Uterus (tissue), 4 donors: ENCODE data around the gene BACH1. TPM values are rescaled to one million over a fixed set of nuclear protein-coding genes. Genes with fewer than 3 reads are reported as not detected.

Experiments
- DNase-seq, 2 donors: peaks; one replicate each; pipeline ENCODE4 v3.0.0-alpha.2; 2019 to 2020
- H3K27ac ChIP-seq, 2 donors: fragments of 200-600 bp; sonication (generic); 1 replicate in 1 of 2; 2 replicates in 1 of 2; pipeline ENCODE4 v1.5.1; 2016 to 2018
- H3K27me3 ChIP-seq, 2 donors: fragments of 200-600 bp; sonication (generic); one replicate each; pipeline ENCODE4 v1.5.1; 2018 to 2019; ENCODE audit warnings: control low read depth in 1 of 2
- H3K36me3 ChIP-seq, 2 donors: fragments of 200-600 bp; sonication (generic); one replicate each; pipeline ENCODE4 v1.5.1; 2019; ENCODE audit warnings: control low read depth in 1 of 2
- H3K4me1 ChIP-seq, 2 donors: fragments of 200-600 bp; sonication (generic); one replicate each; pipeline ENCODE4 v1.5.1; 2018 to 2019; ENCODE audit warnings: control low read depth in 1 of 2
- H3K4me3 ChIP-seq, 2 donors: fragments of 200-600 bp; sonication (generic); 1 replicate in 1 of 2; 2 replicates in 1 of 2; pipeline ENCODE4 v1.5.1; 2018 to 2019; ENCODE audit warnings: mild to moderate bottlenecking in 1 of 2
- H3K9me3 ChIP-seq, 2 donors: fragments of 200-600 bp; sonication (generic); one replicate each; pipeline ENCODE4 v1.5.1; 2019; ENCODE audit warnings: control low read depth in 1 of 2
- POLR2A ChIP-seq, 2 donors: fragments of 450-650 bp; IDR thresholded peaks; one replicate each; pipeline ENCODE4 v1.6.1; 2016; ENCODE audit warnings: antibody characterized with exemption in 2 of 2, mild to moderate bottlenecking in 1 of 2, moderate library complexity in 1 of 2
- intact Hi-C: fragments of 100-400 bp; cut with DNase I; formaldehyde crosslinking; loops from one replicate; pipeline ENCODE4 v1.15.1; 2023; ENCODE audit warnings: low total_unique reads
- total RNA-seq, 4 donors: library from RNA; depleted of rRNA in 3 of 4; stranded (reverse); fragments of >200 nt in 3 of 4; gene quantifications; one replicate each; pipeline versions ENCODE4 v1.1.0 to v1.2.4, GENCODE V29; 2014 to 2023
- TF ChIP-seq, protein P1 (sequence below), 4 experiments: fragments of 200-600 bp in 2 of 4; fragments of 450-650 bp in 2 of 4; sonication (generic) in 2 of 4; IDR thresholded peaks; one replicate each; pipeline ENCODE4 v1.5.1; 2016 to 2019; ENCODE audit warnings: antibody characterized with exemption in 4 of 4, mild to moderate bottlenecking in 2 of 4, moderate library complexity in 1 of 4
- donor health status: DM: yes; HTN: yes; CAD: no.

Gene BACH1
- total RNA-seq, 4 donors from 2014 or later, result 52.9 to 107 (median 79.1) TPM

DNA sequence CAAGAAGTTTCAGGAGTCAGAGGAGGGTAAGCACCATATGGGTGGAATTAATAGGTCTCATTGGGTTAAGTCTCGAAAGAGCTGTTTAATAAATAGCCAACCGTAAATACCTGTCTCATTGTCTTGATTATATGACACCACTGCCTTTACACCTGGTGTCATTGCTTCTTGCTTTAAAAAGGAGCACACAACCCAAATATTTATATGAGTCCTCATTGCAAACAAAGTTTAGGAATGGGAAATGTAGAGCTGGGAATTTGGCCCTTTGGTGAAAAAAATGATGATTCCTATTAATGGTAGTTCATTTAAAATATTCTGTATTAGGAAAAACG, 2.1 kb downstream of the BACH1 start:
- no peak overlapping the region for H3K4me3 ChIP-seq
- intact Hi-C loops, result no loop called here
- peak overlapping the region in 1 of 2 donors; percentile 17 for H3K27ac ChIP-seq

DNA sequence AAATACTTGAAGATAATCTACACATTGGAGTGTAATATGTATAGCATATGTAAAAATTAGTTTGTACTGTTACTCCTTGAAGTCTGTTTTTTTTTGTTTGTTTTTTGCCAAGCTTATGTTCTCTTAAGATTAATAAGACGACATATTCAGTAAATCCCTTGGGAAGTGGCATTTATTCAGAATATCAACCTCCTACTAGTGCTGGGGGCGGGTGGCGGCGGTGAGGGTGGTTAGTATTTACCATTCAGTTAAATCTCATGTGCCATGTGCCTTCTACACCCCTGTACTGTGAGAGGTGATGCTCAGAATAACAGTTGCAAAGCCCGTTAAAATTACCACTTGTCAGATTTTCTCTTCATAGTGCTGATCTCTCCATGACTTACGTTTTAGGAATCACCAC, 3.0 kb downstream of the BACH1 start:
- TF ChIP-seq, protein P1, sequence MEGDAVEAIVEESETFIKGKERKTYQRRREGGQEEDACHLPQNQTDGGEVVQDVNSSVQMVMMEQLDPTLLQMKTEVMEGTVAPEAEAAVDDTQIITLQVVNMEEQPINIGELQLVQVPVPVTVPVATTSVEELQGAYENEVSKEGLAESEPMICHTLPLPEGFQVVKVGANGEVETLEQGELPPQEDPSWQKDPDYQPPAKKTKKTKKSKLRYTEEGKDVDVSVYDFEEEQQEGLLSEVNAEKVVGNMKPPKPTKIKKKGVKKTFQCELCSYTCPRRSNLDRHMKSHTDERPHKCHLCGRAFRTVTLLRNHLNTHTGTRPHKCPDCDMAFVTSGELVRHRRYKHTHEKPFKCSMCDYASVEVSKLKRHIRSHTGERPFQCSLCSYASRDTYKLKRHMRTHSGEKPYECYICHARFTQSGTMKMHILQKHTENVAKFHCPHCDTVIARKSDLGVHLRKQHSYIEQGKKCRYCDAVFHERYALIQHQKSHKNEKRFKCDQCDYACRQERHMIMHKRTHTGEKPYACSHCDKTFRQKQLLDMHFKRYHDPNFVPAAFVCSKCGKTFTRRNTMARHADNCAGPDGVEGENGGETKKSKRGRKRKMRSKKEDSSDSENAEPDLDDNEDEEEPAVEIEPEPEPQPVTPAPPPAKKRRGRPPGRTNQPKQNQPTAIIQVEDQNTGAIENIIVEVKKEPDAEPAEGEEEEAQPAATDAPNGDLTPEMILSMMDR (IDR thresholded peaks at IDR 0.05), result no peak
- TF ChIP-seq POLR2A (IDR thresholded peaks at IDR 0.05), result no peak
- no peaks in the 10 kb centered on the region for H3K36me3 ChIP-seq
- no peaks in the 10 kb centered on the region for H3K27me3 ChIP-seq
- no peak overlapping the region for H3K4me3 ChIP-seq
- intact Hi-C loops, result no loop called here
- peaks cover 4 to 8% of the 10 kb centered on the region in 2 donors for H3K4me1 ChIP-seq
- no peak for DNase-seq
- H3K27ac ChIP-seq, result no peak overlapping the region
- H3K9me3 ChIP-seq, result no peaks in the 10 kb centered on the region

More for the DNA sequence above, 2.1 kb downstream of the BACH1 start:
- Histone ChIP-seq H3K27me3 (no peaks in the 10 kb centered on the region), H3K36me3 (no peaks in the 10 kb centered on the region), H3K9me3 (no peaks in the 10 kb centered on the region), H3K4me1 (peaks cover 4 to 8% of the 10 kb centered on the region in 2 donors)
- TF ChIP-seq POLR2A (IDR thresholded peaks at IDR 0.05), result no peak
- TF ChIP-seq, protein P1 (IDR thresholded peaks at IDR 0.05), result no peak
- DNase-seq, result no peak

DNA sequence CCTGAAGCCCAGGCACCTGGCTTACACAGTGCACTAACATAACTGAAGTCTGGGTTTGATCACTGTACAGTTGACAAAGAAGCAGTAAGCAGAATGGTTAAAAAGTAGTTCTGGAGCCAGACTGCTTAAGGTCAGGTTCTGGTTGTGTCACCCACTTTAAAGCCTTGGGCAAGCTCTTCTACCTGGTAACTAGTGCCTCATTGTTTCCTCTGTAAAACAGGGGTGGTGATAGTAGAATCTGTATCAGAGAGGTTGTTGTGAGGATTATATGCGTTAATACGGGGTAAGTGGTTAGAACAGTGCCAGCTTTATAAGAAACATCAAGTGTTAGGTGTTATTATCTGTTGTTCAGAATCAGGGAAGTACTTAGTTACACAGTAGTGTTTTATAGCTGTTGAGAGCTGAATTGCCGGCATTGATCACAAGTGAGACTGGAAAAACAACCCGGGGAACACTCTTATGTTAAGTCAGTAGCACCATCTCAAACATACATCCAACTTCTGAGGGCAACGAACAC, 3.7 kb downstream of the BACH1 start:
- Histone ChIP-seq H3K9me3 (no peaks in the 10 kb centered on the region), H3K4me1 (peaks cover 4 to 8% of the 10 kb centered on the region in 2 donors), H3K27me3 (no peaks in the 10 kb centered on the region), H3K36me3 (no peaks in the 10 kb centered on the region), H3K27ac (no peak overlapping the region), H3K4me3 (no peak overlapping the region)
- DNase-seq, result no peak
- TF ChIP-seq, protein P1 (IDR thresholded peaks at IDR 0.05), result no peak
- TF ChIP-seq POLR2A (IDR thresholded peaks at IDR 0.05), result no peak
- intact Hi-C loops, result no loop called here

DNA sequence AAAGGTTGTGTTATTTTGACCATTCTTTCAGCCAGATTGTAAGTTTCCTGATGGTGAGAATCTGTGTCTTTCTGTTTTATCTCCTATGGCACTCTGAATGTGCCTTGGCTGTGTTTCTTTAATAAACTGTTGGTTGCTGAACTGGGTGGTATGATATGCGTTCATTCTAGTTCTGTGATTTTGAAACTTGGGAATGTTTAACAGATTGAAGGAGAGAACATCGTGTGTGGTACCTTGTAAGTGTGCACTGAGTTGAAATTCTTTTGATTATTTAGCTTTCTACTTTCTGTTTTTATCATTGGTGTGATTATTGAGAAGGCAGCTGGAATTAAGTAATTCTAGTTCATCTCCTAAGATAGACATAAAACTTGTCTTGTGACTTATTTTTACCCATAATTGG, 4.6 kb downstream of the BACH1 start:
- no peak overlapping the region for H3K4me3 ChIP-seq
- no peak for TF ChIP-seq POLR2A (IDR thresholded peaks at IDR 0.05)
- TF ChIP-seq, protein P1 (IDR thresholded peaks at IDR 0.05), result no peak
- H3K36me3 ChIP-seq, result no peaks in the 10 kb centered on the region
- no peak for DNase-seq
- peaks cover 4 to 8% of the 10 kb centered on the region in 2 donors for H3K4me1 ChIP-seq
- no peak overlapping the region for H3K27ac ChIP-seq
- H3K9me3 ChIP-seq, result no peaks in the 10 kb centered on the region
- no peaks in the 10 kb centered on the region for H3K27me3 ChIP-seq
- intact Hi-C loops, result no loop called here

DNA sequence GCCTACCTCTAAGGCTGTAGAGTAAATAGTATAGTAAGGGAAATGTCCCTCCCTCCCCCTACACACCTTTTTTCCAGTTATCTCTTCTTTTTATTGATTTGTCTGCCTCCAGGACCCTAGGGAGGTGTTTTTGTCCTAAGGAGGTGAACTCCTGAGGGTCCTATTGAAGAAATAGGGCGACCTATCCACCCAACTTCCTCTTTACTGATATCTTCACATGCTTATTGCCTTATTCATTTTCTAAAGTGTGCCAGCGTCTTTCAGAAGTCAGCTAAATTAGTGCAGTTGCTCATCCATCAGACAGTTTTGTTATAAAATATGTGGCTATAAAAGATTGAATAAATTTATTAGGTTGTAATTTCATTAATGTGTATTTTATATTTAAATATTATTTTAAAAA, 5.9 kb downstream of the BACH1 start:
- H3K4me1 ChIP-seq, result peaks cover 4 to 8% of the 10 kb centered on the region in 2 donors
- H3K27ac ChIP-seq, result no peak overlapping the region
- H3K27me3 ChIP-seq, result no peaks in the 10 kb centered on the region
- intact Hi-C loops, result no loop called here
- H3K36me3 ChIP-seq, result no peaks in the 10 kb centered on the region
- no peaks in the 10 kb centered on the region for H3K9me3 ChIP-seq
- no peak for DNase-seq
- TF ChIP-seq, protein P1 (IDR thresholded peaks at IDR 0.05), result no peak
- no peak for TF ChIP-seq POLR2A (IDR thresholded peaks at IDR 0.05)
- no peak overlapping the region for H3K4me3 ChIP-seq
